Measurements from ENCODE around the gene WARS2.
"Not testable (repeated sequence)": the region's sequence is repeated elsewhere in the genome, so short reads cannot be mapped to it uniquely, and the experiment has no call there.

WARS2 gene

GRCh38 chr1:119140177-119141019, at the start of gene WARS2:
TSS of gene WARS2 (minus strand) at chr1:119140653. CDS start at chr1:119140644, 9 bp downstream.
- DNase-seq, result peak; percentile 97

GRCh38 chr1:119188926-119189325, 48.5 kb upstream of the WARS2 start:
- DNase-seq, result peak; percentile 6

DNA sequence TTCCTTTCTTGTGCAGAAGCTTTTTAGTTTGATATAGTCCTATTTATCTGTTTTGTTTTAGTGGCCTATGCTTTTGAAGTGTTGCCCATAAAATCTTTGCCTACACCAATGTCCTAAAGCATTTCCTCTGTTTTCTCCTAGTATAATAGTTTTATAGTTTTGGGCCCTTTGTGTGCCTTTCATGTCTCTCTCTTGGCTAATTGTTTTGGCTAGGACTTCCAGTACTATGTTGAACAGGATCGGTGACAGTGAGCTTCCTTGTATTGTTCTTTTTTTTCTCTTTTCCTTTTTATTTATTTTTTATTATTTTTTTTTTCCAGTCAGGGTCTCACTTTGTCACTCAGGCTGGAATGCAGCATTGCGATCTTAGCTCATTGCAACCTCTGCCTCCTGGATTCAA, 47.0 kb upstream of the WARS2 start:
- DNase-seq, result no peak

- no peak for DNase-seq
These were observed 46.0 kb upstream of the WARS2 start for GRCh38 chr1:119186471-119186870.

DNA sequence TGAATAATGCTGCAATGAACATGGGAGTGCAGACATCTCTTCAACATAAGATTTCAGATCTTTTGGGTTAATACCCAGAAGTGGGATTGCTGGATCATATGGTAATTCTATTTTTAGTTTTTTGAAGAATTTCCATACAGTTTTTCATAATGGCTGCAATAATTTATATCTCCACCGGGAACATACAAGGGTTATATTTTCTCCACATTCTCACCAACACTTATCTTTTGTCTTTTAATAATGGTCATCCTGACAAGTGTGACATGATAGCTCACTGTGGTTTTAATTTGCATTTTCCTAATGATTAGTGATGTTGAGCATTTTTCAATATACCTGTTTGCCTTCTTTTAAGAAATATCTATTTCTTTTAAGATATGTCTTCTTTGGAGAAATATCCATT, 44.5 kb upstream of the WARS2 start:
- no peak for DNase-seq

DNA sequence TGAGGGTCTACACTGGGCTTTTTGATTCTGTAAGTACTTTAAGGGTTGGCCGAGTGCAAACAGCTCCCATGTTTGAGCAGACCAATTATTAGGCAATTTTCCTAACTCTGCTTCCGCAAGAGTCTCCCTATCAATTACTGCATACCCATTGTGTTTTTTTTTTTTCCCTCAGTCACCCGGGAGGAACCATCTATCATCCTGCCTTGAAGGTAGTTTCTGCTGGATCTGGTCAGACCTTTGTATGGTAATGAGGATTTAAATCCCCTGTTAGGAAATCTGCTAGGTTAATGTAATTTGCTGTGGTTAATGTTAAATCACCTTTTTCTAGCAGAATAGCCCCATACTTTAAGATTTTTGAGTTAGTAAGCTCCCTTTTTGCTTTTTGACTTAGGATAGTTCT, 40.8 kb upstream of the WARS2 start:
- no peak for DNase-seq

DNA sequence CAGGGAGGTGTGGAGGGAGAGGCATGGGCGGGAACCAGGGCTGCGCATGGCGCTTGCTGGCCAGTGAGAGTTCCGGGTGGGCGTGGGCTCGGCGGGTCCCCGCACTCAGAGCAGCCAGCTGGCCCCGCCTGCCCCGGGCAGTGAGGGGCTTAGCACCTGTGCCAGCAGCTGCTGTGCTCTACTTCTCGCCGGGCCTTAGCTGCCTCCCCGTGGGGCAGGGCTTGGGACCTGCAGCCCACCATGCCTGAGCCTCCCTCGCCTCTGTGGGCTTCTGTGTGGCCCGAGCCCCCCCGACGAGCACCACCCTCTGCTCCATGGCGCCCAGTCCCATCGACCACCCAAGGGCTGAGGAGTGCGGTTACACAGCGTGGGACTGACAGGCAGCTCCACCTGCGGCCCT, 38.6 kb upstream of the WARS2 start:
- no peak for DNase-seq

- not testable (repeated sequence) for DNase-seq
These were observed 32.5 kb upstream of the WARS2 start for GRCh38 chr1:119172927-119173326.

DNA sequence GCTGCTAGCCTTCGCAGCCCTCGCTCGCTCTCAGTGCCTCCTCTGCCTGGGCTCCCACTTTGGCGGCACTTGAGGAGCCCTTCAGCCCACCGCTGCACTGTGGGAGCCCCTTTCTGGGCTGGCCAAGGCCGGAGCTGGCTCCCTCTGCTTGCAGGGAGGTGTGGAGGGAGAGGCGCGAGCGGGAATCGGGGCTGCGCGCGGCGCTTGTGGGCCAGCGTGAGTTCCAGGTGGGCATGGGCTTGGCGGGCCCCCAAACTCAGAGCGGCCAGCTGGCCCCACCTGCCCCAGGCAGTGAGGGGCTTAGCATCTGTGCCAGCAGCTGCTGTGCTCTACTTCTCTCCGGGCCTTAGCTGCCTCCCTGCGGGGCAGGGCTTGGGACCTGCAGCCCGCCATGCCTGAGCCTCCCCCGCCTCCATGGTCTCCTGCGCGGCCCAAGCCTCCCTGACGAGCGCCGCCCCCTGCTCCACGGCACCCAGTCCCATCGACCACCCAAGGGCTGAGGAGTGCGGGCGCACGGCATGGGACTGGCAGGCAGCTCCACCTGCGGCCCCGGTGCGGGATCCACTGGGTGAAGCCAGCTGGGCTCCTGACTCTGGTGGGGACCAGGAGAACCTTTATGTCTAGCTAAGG, 31.0 kb upstream of the WARS2 start:
- not testable (repeated sequence) for DNase-seq

DNA sequence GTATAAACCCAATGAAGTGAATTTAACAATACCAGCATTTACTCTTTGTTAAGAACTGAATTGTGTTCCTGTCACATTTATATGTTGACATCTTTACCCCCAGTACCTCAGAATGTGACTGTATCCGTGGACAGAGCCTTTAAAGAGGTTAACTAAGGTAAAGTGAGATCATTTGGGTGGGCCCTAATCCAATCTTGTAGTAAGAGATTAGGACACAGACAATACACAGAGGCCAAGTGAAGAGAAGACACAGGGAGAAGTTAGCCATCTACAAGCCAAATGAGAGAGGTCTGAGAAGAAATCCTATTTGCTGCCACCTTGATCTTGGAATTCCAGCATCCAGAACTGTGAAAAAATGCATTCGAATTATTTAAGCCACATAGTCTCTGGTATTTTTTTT, 22.9 kb upstream of the WARS2 start:
- no peak for DNase-seq

DNA sequence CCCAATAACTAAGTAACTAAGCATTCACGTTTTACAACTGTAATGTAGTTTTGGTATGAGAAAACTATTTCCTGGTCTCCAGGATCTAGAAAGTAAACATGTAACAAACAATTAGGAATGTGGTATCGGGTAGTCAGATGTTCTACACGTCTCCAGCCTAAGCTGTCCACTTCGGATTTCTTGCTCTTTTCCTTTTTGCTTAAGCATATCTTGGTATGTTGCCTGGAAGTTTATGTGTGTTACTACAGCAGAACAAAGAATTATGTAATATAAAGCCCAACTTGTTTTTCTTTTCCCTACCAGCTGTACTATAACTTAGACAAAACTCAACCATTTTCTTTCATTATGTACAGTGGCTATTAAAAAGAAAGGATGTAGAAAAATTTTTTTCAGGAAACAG, 20.4 kb upstream of the WARS2 start:
- DNase-seq, result peak; percentile 22

- DNase-seq, result no peak
These were observed 20.0 kb upstream of the WARS2 start for GRCh38 chr1:119160409-119160808.

GRCh38 chr1:119159966-119160365, 19.5 kb upstream of the WARS2 start:
- no peak for DNase-seq

DNA sequence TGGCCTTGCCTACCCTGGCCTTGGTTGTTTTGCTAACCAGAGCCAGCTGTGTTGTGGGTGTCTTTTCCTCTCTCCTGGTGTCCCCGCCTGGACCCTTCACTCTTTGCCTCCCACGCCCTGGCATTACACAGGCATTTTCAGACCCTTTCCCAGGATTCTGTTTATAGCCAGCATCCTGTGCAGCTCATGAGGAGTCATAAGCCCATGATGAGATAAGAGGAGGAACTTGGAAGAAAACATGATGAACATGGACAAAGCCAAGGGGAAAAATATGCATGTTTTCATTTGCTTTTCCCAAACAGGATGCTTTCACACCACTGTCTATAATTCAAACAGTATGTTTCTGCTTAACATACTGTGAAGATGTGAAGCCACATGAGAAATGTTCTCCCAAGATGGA, 18.7 kb upstream of the WARS2 start:
- DNase-seq, result peak; percentile 26

- not testable (repeated sequence) for DNase-seq
These were observed 16.3 kb upstream of the WARS2 start for GRCh38 chr1:119156761-119157160.

DNA sequence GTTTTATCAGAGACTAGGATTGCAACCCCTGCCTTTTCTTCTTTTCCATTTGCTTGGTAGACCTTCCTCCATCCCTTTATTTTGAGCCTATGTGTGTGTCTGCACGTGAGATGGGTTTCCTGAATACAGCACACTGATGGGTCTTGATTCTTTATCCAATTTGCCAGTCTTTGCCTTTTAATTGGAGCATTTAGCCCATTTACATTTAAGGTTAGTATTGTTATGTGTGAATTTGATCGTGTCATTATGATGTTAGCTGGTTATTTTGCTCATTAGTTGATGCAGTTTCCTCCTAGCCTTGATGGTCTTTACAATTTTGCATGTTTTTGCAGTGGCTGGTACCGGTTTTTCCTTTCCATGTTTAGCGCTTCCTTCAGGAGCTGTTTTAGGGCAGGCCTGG, 14.6 kb upstream of the WARS2 start:
- not testable (repeated sequence) for DNase-seq

- no peak for DNase-seq
These were observed 9.7 kb upstream of the WARS2 start for GRCh38 chr1:119150150-119150549.

- no peak for DNase-seq
These were observed 7.2 kb upstream of the WARS2 start for GRCh38 chr1:119147661-119148090.

- no peak for DNase-seq
These were observed 6.0 kb upstream of the WARS2 start for GRCh38 chr1:119146466-119146865.

- no peak for DNase-seq
These were observed 4.4 kb upstream of the WARS2 start for GRCh38 chr1:119144813-119145212.

- no peak for DNase-seq
These were observed 3.3 kb upstream of the WARS2 start for GRCh38 chr1:119143706-119144105.

DNA sequence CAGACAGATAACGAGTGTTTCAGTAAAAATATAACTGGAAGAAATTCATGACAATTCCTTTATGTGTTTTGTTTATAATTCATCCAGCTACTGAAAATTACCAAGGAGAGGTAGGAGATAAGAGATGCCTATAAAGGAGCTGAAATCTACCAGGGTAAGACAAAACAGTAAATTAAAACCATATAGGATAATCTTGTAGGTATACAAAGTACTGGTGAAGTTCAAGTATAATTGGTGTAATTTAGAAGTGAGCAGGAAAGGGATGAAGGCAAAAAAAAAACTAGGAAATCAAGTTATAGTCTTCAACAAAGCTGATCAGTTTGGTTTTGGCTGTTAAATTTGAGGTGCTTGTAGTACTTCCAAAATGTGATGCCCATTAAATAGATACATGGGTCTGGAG, 1.2 kb upstream of the WARS2 start:
- DNase-seq, result no peak

- DNase-seq, result peak; percentile 31
These were observed 569 bp upstream of the WARS2 start for GRCh38 chr1:119141020-119141424.

DNA sequence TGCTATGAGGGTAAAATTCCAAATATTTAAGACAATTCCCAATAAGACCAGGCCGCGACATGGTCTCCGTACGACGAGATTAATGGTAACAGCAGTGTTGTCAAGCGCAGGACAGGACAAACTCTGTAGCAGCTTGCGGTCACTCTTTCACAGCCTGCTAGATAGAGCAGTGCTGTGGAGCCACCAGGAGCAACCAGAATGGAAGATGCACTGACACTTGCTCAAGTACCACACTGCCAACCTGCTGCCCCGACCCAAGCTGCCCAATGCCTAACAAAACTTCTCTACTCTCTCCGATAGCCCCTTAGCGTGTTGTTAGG, 636 bp downstream of the WARS2 start:
- no peak for DNase-seq

- no peak for DNase-seq
These were observed 1.1 kb downstream of the WARS2 start for GRCh38 chr1:119139403-119139802.

Measured in EL (cell line).